ENCODE results near the gene MYT1. TPM values are rescaled to one million over a fixed set of nuclear protein-coding genes. Genes with fewer than 3 reads are reported as not detected.

The MYT1 gene
- total RNA-seq, 1 experiment from 2014 or later = 0.22 TPM

GRCh38 chr20:64264091-64264490 lies 99.8 kb downstream of the MYT1 start:
- CTCF ChIA-PET = no interaction called here
- POLR2A ChIA-PET (ENCODE audit: unreplicated experiment) = no interaction called here
- H4K20me1 ChIP-seq (ENCODE audit: low read length) = no peaks in the 10 kb centered on the region

GRCh38 chr20:64265201-64265600 lies 100.9 kb downstream of the MYT1 start:
- no peak for TF ChIP-seq EZH2 (IDR thresholded peaks at IDR 0.05; ENCODE audit: low read length, unreplicated experiment)
- H2AFZ ChIP-seq (ENCODE audit: low read length) = no peak overlapping the region
- H4K20me1 ChIP-seq (ENCODE audit: low read length) = no peaks in the 10 kb centered on the region
- H3F3A ChIP-seq (ENCODE audit: low read length, unreplicated experiment) = no peaks in the 10 kb centered on the region
- no peaks in the 10 kb centered on the region for H3K4me1 ChIP-seq (ENCODE audit: insufficient read depth, low read length)
- no peak overlapping the region for H3K4me2 ChIP-seq (ENCODE audit: low read length)
- no peaks in the 10 kb centered on the region for H3K9me2 ChIP-seq (replicated peaks; ENCODE audit: low read length)
- H3K36me3 ChIP-seq (ENCODE audit: low read depth, low read length) = peaks cover 4% of the 10 kb centered on the region; the same call in 1 of the 2 replicates
- intact Hi-C loops (cut with micrococcal nuclease) = no loop called here
- no peaks in the 10 kb centered on the region for H3K9me3 ChIP-seq (ENCODE audit: low read length)
- no peaks in the 10 kb centered on the region for H3K79me2 ChIP-seq (ENCODE audit: low read length)
- CTCF ChIA-PET = no interaction called here
- DNase-seq (no peak), ATAC-seq (no peak)
- POLR2A ChIA-PET (ENCODE audit: unreplicated experiment) = no interaction called here
- H3K9ac ChIP-seq (ENCODE audit: low read length) = no peak overlapping the region
- no peaks in the 10 kb centered on the region for H3K27me3 ChIP-seq (ENCODE audit: low read length)
- no peak overlapping the region for H3K27ac ChIP-seq (ENCODE audit: low read length)
- no TSS peak for BruUV-seq (replicated peaks)
- no peak overlapping the region for H3K4me3 ChIP-seq (ENCODE audit: low read length)

More at GRCh38 chr20:64264091-64264490, 99.8 kb downstream of the MYT1 start:
- H3K4me3 ChIP-seq (ENCODE audit: low read length) = no peak overlapping the region
- H3K27me3 ChIP-seq (ENCODE audit: low read length) = no peaks in the 10 kb centered on the region
- no peak for ATAC-seq
- H3F3A ChIP-seq (ENCODE audit: low read length, unreplicated experiment) = no peaks in the 10 kb centered on the region
- no peak overlapping the region for H2AFZ ChIP-seq (ENCODE audit: low read length)
- TF ChIP-seq EZH2 (IDR thresholded peaks at IDR 0.05; ENCODE audit: low read length, unreplicated experiment) (no peak), EZH2phosphoT487 (IDR thresholded peaks at IDR 0.05; ENCODE audit: borderline replicate concordance, low read length) (no peak), CTCF (conservative IDR thresholded peaks at IDR 0.05; ENCODE audit: low read depth, low read length) (no peak)
- H3K4me1 ChIP-seq (ENCODE audit: insufficient read depth, low read length) = no peaks in the 10 kb centered on the region
- no TSS peak for BruUV-seq (replicated peaks)
- no peak overlapping the region for H3K27ac ChIP-seq (ENCODE audit: low read length)
- DNase-seq = no peak
- H3K79me2 ChIP-seq (ENCODE audit: low read length) = 0 out of 2 replicates have a peak, but pooled peaks cover under 1% of the 10 kb centered on the region
- intact Hi-C loops (cut with micrococcal nuclease) = no loop called here
- peaks cover 4% of the 10 kb centered on the region; the same call in 1 of the 2 replicates for H3K36me3 ChIP-seq (ENCODE audit: low read depth, low read length)
- no peak overlapping the region for H3K9ac ChIP-seq (ENCODE audit: low read length)
- no peaks in the 10 kb centered on the region for H3K9me3 ChIP-seq (ENCODE audit: low read length)
- H3K9me2 ChIP-seq (replicated peaks; ENCODE audit: low read length) = no peaks in the 10 kb centered on the region
- H3K4me2 ChIP-seq (ENCODE audit: low read length) = no peak overlapping the region

- Histone ChIP-seq H3K79me2 (ENCODE audit: low read length) (no peaks in the 10 kb centered on the region), H3K9me2 (replicated peaks; ENCODE audit: low read length) (no peaks in the 10 kb centered on the region), H3K27ac (ENCODE audit: low read length) (no peak overlapping the region), H3K4me2 (ENCODE audit: low read length) (no peak overlapping the region), H3K4me3 (ENCODE audit: low read length) (no peak overlapping the region), H3K27me3 (ENCODE audit: low read length) (no peaks in the 10 kb centered on the region), H3K9ac (ENCODE audit: low read length) (no peak overlapping the region), H4K20me1 (ENCODE audit: low read length) (no peaks in the 10 kb centered on the region), H2AFZ (ENCODE audit: low read length) (no peak overlapping the region), H3K36me3 (ENCODE audit: low read depth, low read length) (peaks cover 4% of the 10 kb centered on the region; the same call in 1 of the 2 replicates), H3K4me1 (ENCODE audit: insufficient read depth, low read length) (no peaks in the 10 kb centered on the region), H3K9me3 (ENCODE audit: low read length) (no peaks in the 10 kb centered on the region), H3F3A (ENCODE audit: low read length, unreplicated experiment) (no peaks in the 10 kb centered on the region)
- TF ChIP-seq CTCF (conservative IDR thresholded peaks at IDR 0.05; ENCODE audit: low read depth, low read length) (no peak), EZH2phosphoT487 (IDR thresholded peaks at IDR 0.05; ENCODE audit: borderline replicate concordance, low read length) (no peak), EZH2 (IDR thresholded peaks at IDR 0.05; ENCODE audit: low read length, unreplicated experiment) (no peak)
- ChIA-PET CTCF (no interaction called here), POLR2A (ENCODE audit: unreplicated experiment) (no interaction called here)
- DNase-seq = no peak
- intact Hi-C loops (cut with micrococcal nuclease) = no loop called here
- no TSS peak for BruUV-seq (replicated peaks)
- ATAC-seq = no peak
Observed at GRCh38 chr20:64266988-64267387, 102.7 kb downstream of the MYT1 start.

Measured in PC-3 (cell line).